SJCRH30 (cell line): ENCODE results near the gene TNNT2. TPM values are rescaled to one million over a fixed set of nuclear protein-coding genes. Genes with fewer than 3 reads are reported as not detected.
A peak's percentile ranks its signal among the peaks of the same experiment; 100 is the strongest.

Experiments used
- DNase-seq, 2 experiments: peaks; one replicate each; pipeline ENCODE4 v3.0.0-alpha.2; 2015 to 2020
- H3K27ac ChIP-seq: fragments of 250-450 bp; sonication (Bioruptor Pico); 2 replicates; pipeline ENCODE4 v1.5.1; 2020; ENCODE audit warnings: mild to moderate bottlenecking, moderate library complexity
- H3K27me3 ChIP-seq: fragments of 250-450 bp; sonication (Bioruptor Pico); 2 replicates; pipeline ENCODE4 v1.5.1; 2020; ENCODE audit warnings: mild to moderate bottlenecking, moderate library complexity
- H3K36me3 ChIP-seq: fragments of 250-450 bp; sonication (Bioruptor Pico); 2 replicates; pipeline ENCODE4 v1.5.1; 2020; ENCODE audit warnings: mild to moderate bottlenecking, moderate library complexity
- H3K4me1 ChIP-seq: fragments of 250-450 bp; sonication (Bioruptor Pico); 2 replicates; pipeline ENCODE4 v1.5.1; 2020; ENCODE audit warnings: mild to moderate bottlenecking, moderate library complexity
- H3K4me3 ChIP-seq: fragments of 250-450 bp; sonication (Bioruptor Pico); 2 replicates; pipeline ENCODE4 v1.5.1; 2020; ENCODE audit warnings: mild to moderate bottlenecking, moderate library complexity
- H3K9me3 ChIP-seq: fragments of 250-450 bp; sonication (Bioruptor Pico); replicated peaks from 2 replicates; pipeline ENCODE4 v1.5.1; 2020; ENCODE audit warnings: mild to moderate bottlenecking, moderate library complexity
- total RNA-seq: library from RNA; depleted of rRNA; stranded (reverse); fragments of >200 nt; shearing (Covaris generic); gene quantifications from 2 replicates; pipeline ENCODE4 v1.2.3, GENCODE V29; 2014; rRNA removed

TNNT2 gene
- total RNA-seq, 1 experiment from 2014 or later, result 90.0 TPM

- Histone ChIP-seq H3K9me3 (no peaks in the 10 kb centered on the region), H3K27ac (no peak overlapping the region), H3K36me3 (no peaks in the 10 kb centered on the region), H3K4me3 (no peak overlapping the region), H3K4me1 (peaks cover 16% of the 10 kb centered on the region), H3K27me3 (no peaks in the 10 kb centered on the region)
- DNase-seq, result no peak
Observed at GRCh38 chr1:201318504-201319340, 58.8 kb downstream of the TNNT2 start.

GRCh38 chr1:201317551-201317950 is 59.9 kb downstream of the TNNT2 start:
- peaks cover 27% of the 10 kb centered on the region for H3K4me1 ChIP-seq
- no peak overlapping the region for H3K4me3 ChIP-seq
- H3K36me3 ChIP-seq, result no peaks in the 10 kb centered on the region
- H3K9me3 ChIP-seq, result no peaks in the 10 kb centered on the region
- no peak for DNase-seq
- H3K27me3 ChIP-seq, result no peaks in the 10 kb centered on the region
- no peak overlapping the region for H3K27ac ChIP-seq

- H3K36me3 ChIP-seq, result no peaks in the 10 kb centered on the region
- DNase-seq, result no peak
- no peak overlapping the region for H3K27ac ChIP-seq
- no peak overlapping the region for H3K4me3 ChIP-seq
- H3K9me3 ChIP-seq, result no peaks in the 10 kb centered on the region
- H3K27me3 ChIP-seq, result no peaks in the 10 kb centered on the region
- H3K4me1 ChIP-seq, result peaks cover 36% of the 10 kb centered on the region
Observed at GRCh38 chr1:201316556-201316955, 60.9 kb downstream of the TNNT2 start.

DNA sequence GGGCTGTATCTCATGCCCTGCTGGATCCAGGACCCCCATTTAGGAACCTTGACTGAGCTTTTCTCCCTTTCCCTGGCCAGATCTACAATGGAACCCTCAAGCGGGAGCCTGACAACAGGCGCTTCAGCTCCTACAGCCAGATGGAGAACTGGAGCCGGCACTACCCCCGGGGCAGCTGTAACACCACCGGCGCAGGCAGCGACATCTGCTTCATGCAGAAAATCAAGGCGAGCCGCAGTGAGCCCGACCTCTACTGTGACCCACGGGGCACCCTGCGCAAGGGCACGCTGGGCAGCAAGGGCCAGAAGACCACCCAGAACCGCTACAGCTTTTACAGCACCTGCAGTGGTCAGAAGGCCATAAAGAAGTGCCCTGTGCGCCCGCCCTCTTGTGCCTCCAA is 64.4 kb downstream of the TNNT2 start:
- Histone ChIP-seq H3K36me3 (no peaks in the 10 kb centered on the region), H3K27me3 (no peaks in the 10 kb centered on the region), H3K9me3 (no peaks in the 10 kb centered on the region), H3K4me3 (no peak overlapping the region), H3K27ac (peak overlapping the region; percentile 98; the same call in 1 of the 2 replicates), H3K4me1 (peaks cover 54% of the 10 kb centered on the region)
- DNase-seq, result no peak

DNA sequence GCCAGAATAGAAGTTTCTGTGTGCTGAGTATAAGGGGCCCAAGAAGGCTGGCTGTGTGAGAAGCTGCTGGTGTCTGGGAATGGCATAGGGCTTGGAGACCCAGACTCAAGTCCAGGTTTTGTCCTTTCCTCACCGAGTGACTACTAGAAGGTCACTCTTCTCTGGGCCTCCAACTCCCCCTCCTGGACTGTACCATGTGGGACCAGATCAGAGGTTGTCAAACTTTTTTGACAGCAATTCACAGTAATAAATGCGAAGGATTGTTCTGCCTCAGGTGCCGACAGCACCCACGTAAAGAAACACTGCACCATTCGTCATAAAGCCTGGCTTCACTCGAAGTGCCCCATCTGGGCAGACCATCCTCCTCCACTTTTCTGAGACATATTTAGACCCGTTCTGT is 65.2 kb downstream of the TNNT2 start:
- H3K27me3 ChIP-seq, result no peaks in the 10 kb centered on the region
- no peak for DNase-seq
- no peaks in the 10 kb centered on the region for H3K9me3 ChIP-seq
- peaks cover 57% of the 10 kb centered on the region for H3K4me1 ChIP-seq
- H3K36me3 ChIP-seq, result no peaks in the 10 kb centered on the region
- H3K4me3 ChIP-seq, result no peak overlapping the region
- H3K27ac ChIP-seq, result peak overlapping the region; percentile 98

GRCh38 chr1:201311356-201312011 is 66.0 kb downstream of the TNNT2 start:
- Histone ChIP-seq H3K9me3 (no peaks in the 10 kb centered on the region), H3K27ac (peak overlapping the region; percentile 98), H3K27me3 (no peaks in the 10 kb centered on the region), H3K4me1 (peaks cover 57% of the 10 kb centered on the region), H3K4me3 (no peak overlapping the region), H3K36me3 (no peaks in the 10 kb centered on the region)
- peak; percentile 55 to 65 for DNase-seq

GRCh38 chr1:201310986-201311355 is 66.5 kb downstream of the TNNT2 start:
- peaks cover 57% of the 10 kb centered on the region for H3K4me1 ChIP-seq
- H3K36me3 ChIP-seq, result no peaks in the 10 kb centered on the region
- peak; percentile 97 to 98 for DNase-seq
- H3K4me3 ChIP-seq, result no peak overlapping the region
- no peaks in the 10 kb centered on the region for H3K27me3 ChIP-seq
- peak overlapping the region; percentile 98 for H3K27ac ChIP-seq
- no peaks in the 10 kb centered on the region for H3K9me3 ChIP-seq

DNA sequence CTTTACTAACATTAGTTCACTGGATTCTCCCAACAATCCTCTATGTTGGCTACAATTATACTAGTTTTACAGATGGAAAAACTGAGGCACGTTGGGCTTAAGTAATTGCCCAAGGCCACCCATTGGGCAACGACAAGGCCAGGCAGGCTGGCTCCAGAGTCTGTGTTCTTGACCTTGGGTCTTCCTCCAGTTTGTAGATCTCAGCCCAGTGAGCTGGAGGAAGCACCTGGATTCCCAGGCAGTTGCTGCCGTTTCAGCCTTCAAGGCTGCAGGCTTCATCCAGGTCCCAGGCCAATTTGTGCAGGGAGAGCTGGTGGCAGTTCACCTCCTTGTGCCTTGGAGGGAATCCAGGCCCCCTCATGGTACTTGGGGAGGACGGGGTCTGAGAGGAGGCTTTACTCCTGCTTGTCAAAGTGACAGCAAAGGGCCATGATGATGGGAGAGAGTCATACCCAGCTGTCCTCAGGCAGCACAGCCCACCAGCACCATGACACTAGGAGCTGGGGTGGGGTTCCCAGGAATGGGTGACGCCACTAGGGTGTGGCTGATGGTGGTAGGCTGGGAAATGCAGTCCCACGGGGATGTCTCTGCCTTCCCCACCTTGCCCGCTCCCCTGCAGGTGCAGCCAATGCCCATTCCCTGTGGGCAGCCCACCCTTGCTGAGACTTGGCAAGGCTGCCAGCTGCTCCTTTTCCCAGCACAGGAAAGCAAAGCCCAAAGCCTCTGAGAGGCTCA is 67.1 kb downstream of the TNNT2 start:
- DNase-seq, result peak in 1 of 2 experiments; percentile 84
- no peaks in the 10 kb centered on the region for H3K36me3 ChIP-seq
- peaks cover 57% of the 10 kb centered on the region for H3K4me1 ChIP-seq
- H3K9me3 ChIP-seq, result no peaks in the 10 kb centered on the region
- H3K27me3 ChIP-seq, result no peaks in the 10 kb centered on the region
- H3K27ac ChIP-seq, result peak overlapping the region; percentile 98
- H3K4me3 ChIP-seq, result no peak overlapping the region

DNA sequence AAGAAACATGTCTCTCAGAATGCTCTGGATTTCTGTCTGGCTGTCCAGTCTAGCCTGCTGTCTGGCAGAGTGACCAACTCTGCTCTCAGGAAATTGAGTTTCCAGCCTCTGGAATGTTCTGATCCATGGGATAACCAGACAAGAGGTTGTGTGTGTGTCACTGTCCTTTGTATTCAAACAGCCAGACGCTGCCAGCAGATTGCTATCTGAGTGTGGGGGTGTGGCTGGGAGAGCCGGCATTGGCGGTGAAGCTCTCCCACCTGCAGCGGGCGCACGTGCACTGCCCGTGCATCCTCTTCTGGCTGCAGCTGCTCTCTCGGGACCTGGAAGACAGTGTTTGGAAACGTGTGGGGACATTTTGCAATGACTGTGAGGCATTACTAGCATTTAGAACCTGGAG is 68.1 kb downstream of the TNNT2 start:
- peak; percentile 87 to 91 for DNase-seq
- H3K4me3 ChIP-seq, result no peak overlapping the region
- no peaks in the 10 kb centered on the region for H3K27me3 ChIP-seq
- peaks cover 57% of the 10 kb centered on the region for H3K4me1 ChIP-seq
- H3K9me3 ChIP-seq, result no peaks in the 10 kb centered on the region
- H3K27ac ChIP-seq, result peak overlapping the region; percentile 98
- no peaks in the 10 kb centered on the region for H3K36me3 ChIP-seq

Other genes starting within 250 kb of the TNNT2 start
- gene TMEM9, start 223.2 kb downstream of the TNNT2 start, total RNA-seq, result 83.5 and 87.4 TPM in 2 replicates
- gene IGFN1, start 186.9 kb downstream of the TNNT2 start, total RNA-seq, result not detected in 2 replicates
- gene PKP1, start 94.2 kb downstream of the TNNT2 start, total RNA-seq, result not detected in 2 replicates
- 1.1 and 2.9 TPM in 2 replicates for gene LAD1, start 21.6 kb upstream of the TNNT2 start, total RNA-seq
- gene TNNI1, start 44.0 kb upstream of the TNNT2 start, total RNA-seq, result 230 and 281 TPM in 2 replicates
- gene PHLDA3, start 91.5 kb upstream of the TNNT2 start, total RNA-seq, result 30.8 and 33.9 TPM in 2 replicates
- 80.6 and 84.6 TPM in 2 replicates for gene CSRP1, start 129.4 kb upstream of the TNNT2 start, total RNA-seq
- 63.8 and 68.2 TPM in 2 replicates for gene NAV1, start 161.4 kb upstream of the TNNT2 start, total RNA-seq